K562 (cell line): ENCODE data around the gene PPT2. TPM values are rescaled to one million over a fixed set of nuclear protein-coding genes. Genes with fewer than 3 reads are reported as not detected.

Experiments
- CBFB ChIP-seq: sonication (generic); formaldehyde crosslinking; IDR thresholded peaks from 2 replicates; pipeline ENCODE4 v1.4.0; 2020; ENCODE audit warnings: mild to moderate bottlenecking, missing genetic modification reagents
- CBX2 ChIP-seq: fragments of 200-600 bp; sonication (generic); IDR thresholded peaks from one replicate; pipeline ENCODE4 v1.6.1; 2012; ENCODE audit warnings: mild to moderate bottlenecking, low read length, inconsistent platforms; ENCODE audit not compliant: insufficient read depth, poor library complexity, severe bottlenecking
- E2F8 ChIP-seq: fragments of 450-650 bp; IDR thresholded peaks from 2 replicates; pipeline ENCODE4 v1.7.1; 2018; ENCODE audit warnings: mild to moderate bottlenecking, low read depth; ENCODE audit not compliant: partially characterized antibody
- HDAC6 ChIP-seq: IDR thresholded peaks from 2 replicates; pipeline ENCODE4 v1.6.1; 2012; ENCODE audit warnings: low read depth, mild to moderate bottlenecking, control low read depth, inconsistent platforms, low read length, moderate library complexity
- HMGN3 ChIP-seq: IDR thresholded peaks from 2 replicates; pipeline ENCODE4 v1.6.1; 2011; ENCODE audit warnings: borderline replicate concordance, low read depth, mild to moderate bottlenecking, mixed read lengths, low read length; ENCODE audit not compliant: insufficient read length; ENCODE audit errors: extremely low read depth
- MTF1 ChIP-seq: fragments of 250-450 bp; sonication (Bioruptor Pico); IDR thresholded peaks from 2 replicates; pipeline ENCODE4 v1.9.0; 2021; ENCODE audit warnings: moderate library complexity, mild to moderate bottlenecking, inconsistent platforms, borderline replicate concordance
- NR3C1 ChIP-seq: sonication (generic); formaldehyde crosslinking; IDR thresholded peaks from 2 replicates; pipeline ENCODE4 v1.8.1; 2022; ENCODE audit warnings: missing genetic modification reagents
- POLR2AphosphoS2 ChIP-seq: IDR thresholded peaks from 2 replicates; pipeline ENCODE4 v1.6.1; 2012; ENCODE audit warnings: low read length, improper control_type of control experiment
- SIRT6 ChIP-seq: IDR thresholded peaks from one replicate; pipeline ENCODE4 v1.6.1; 2012; ENCODE audit warnings: low read depth, mild to moderate bottlenecking, control low read depth, inconsistent platforms, low read length, moderate library complexity
- SMARCC2 ChIP-seq: fragments of 450-650 bp; IDR thresholded peaks from 2 replicates; pipeline ENCODE4 v1.6.1; 2017; ENCODE audit warnings: antibody characterized with exemption, moderate library complexity, mild to moderate bottlenecking, low read depth
- THRA ChIP-seq: fragments of 450-650 bp; IDR thresholded peaks from 2 replicates; pipeline ENCODE4 v1.6.1; 2017; ENCODE audit warnings: mild to moderate bottlenecking, moderate library complexity
- ZNF318 ChIP-seq, 2 experiments: fragments of 450-650 bp; IDR thresholded peaks; 2 replicates each; pipeline ENCODE4 v1.6.1; 2016; ENCODE audit warnings: mild to moderate bottlenecking in 2 of 2, borderline replicate concordance in 1 of 2, low read depth in 1 of 2, moderate library complexity in 1 of 2
- ZNF444 ChIP-seq: fragments of 250-450 bp; sonication (Bioruptor Pico); IDR thresholded peaks from 2 replicates; pipeline ENCODE4 v1.4.0; 2020; ENCODE audit warnings: mild to moderate bottlenecking, moderate library complexity
- ZNF79 ChIP-seq: fragments of 250-450 bp; sonication (Bioruptor Pico); IDR thresholded peaks from 2 replicates; pipeline ENCODE4 v1.4.0; 2020; ENCODE audit warnings: low read depth, mild to moderate bottlenecking, moderate library complexity
- polyA plus RNA-seq, 8 experiments: library from polyadenylated mRNA; depleted of rRNA in 4 of 8; stranded (reverse) in 5 of 8; unstranded in 3 of 8; fragments of >200 nt; fragmentation: Nextera tagmentation in 2 of 8; fragmentation: Illumina TruSeq in 1 of 8; extraction: Ambion mirVana in 2 of 8; extraction: Trizol in 1 of 8; gene quantifications; 2 replicates each; pipeline versions ENCODE4 v1.2.1 to v1.2.3, GENCODE V29; 2011 to 2014; ENCODE audit warnings: inconsistent platforms in 1 of 8, missing spikeins in 1 of 8
- total RNA-seq, 7 experiments: library from RNA; depleted of rRNA in 6 of 7; stranded (reverse); fragments of >200 nt in 6 of 7; fragmentation: Illumina TruSeq in 2 of 7; extraction: Trizol in 2 of 7; gene quantifications; 2 replicates each; pipeline versions ENCODE4 v1.2.1 to v1.2.3, GENCODE V29; 2011 to 2021; ENCODE audit warnings: low replicate concordance in 1 of 7

The PPT2 gene
- total and polyA plus RNA-seq, 9 of the 15 experiments (the other 6 are each of a cell fraction or from before 2014, with no cell fraction given): 27.4 to 98.8 (median 69.9) TPM

GRCh38 chr6:32127717-32128592 lies 26.0 kb upstream of the PPT2 start, which contains the start of gene ATF6B (continued):
- TF ChIP-seq SMARCC2 (0 out of 2 replicates have a peak, but pooled peaks have one; percentile 21), NR3C1 (CRISPR knock-in tag) (no peak), SIRT6 (no peak), THRA (no peak), E2F8 (peak; percentile 82), MTF1 (CRISPR knock-in tag) (no peak), CBFB (CRISPR knock-in tag) (no peak), POLR2AphosphoS2 (no peak), HMGN3 (no peak), ZNF318 (IDR thresholded peaks at IDR 0.05; ENCODE audit: borderline replicate concordance in 1 of 2, low read depth in 1 of 2) (0 out of 4 replicates have a peak, but pooled peaks of 1 of the 2 experiments have one; percentile 36), HDAC6 (no peak), ZNF79 (CRISPR knock-in tag) (no peak), ZNF444 (CRISPR knock-in tag) (no peak), CBX2 (no peak)
